Measurements from ENCODE around the gene ADAP1.
A peak's percentile ranks its signal among the peaks of the same experiment; 100 is the strongest.

The ADAP1 gene

DNA sequence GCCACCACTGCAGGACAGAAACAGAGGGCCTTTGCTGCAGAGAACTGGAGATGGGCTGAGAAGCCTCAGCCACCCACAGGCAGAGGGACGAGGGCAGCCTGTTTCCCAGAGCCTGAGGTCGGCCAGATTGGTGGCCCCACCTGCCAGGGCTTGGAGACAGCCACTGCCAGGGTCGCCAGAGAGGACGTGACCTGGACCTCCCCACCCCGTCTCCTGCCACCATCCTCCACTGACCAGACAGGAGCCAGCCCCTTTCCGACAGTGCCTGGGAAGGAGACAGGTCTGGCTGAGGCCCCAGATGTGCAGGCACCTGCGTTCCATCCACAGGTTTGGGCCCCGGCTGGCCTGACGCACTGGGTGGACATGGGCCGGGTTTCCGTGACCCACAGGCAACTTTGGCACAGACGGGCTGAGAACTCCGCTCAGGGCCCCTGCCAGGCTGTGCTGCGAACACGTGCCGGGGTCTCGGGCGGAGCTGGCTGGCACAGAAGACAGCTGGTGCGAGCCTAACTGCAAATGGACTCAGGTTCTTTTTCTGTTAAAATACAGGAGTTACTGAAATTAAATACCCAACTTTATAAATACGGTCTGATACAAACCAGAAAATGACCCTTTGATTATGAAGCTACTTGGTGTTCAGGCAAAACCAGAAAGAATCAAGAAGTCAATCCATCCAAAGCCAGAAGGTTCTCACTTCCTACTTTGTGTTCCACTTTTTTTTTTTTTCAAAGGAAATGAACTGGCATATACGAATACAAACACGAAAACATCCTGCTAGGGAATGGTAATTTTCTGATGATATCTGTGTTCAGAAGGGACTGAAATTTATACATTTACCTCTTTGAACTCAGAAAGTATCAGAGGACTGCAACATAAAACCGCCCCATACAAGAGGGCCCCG, 14.0 kb upstream of the ADAP1 start:
- no peak overlapping the region for H3K27ac ChIP-seq
- TF ChIP-seq, protein P1, sequence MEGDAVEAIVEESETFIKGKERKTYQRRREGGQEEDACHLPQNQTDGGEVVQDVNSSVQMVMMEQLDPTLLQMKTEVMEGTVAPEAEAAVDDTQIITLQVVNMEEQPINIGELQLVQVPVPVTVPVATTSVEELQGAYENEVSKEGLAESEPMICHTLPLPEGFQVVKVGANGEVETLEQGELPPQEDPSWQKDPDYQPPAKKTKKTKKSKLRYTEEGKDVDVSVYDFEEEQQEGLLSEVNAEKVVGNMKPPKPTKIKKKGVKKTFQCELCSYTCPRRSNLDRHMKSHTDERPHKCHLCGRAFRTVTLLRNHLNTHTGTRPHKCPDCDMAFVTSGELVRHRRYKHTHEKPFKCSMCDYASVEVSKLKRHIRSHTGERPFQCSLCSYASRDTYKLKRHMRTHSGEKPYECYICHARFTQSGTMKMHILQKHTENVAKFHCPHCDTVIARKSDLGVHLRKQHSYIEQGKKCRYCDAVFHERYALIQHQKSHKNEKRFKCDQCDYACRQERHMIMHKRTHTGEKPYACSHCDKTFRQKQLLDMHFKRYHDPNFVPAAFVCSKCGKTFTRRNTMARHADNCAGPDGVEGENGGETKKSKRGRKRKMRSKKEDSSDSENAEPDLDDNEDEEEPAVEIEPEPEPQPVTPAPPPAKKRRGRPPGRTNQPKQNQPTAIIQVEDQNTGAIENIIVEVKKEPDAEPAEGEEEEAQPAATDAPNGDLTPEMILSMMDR (conservative IDR thresholded peaks at IDR 0.05): no peak

DNA sequence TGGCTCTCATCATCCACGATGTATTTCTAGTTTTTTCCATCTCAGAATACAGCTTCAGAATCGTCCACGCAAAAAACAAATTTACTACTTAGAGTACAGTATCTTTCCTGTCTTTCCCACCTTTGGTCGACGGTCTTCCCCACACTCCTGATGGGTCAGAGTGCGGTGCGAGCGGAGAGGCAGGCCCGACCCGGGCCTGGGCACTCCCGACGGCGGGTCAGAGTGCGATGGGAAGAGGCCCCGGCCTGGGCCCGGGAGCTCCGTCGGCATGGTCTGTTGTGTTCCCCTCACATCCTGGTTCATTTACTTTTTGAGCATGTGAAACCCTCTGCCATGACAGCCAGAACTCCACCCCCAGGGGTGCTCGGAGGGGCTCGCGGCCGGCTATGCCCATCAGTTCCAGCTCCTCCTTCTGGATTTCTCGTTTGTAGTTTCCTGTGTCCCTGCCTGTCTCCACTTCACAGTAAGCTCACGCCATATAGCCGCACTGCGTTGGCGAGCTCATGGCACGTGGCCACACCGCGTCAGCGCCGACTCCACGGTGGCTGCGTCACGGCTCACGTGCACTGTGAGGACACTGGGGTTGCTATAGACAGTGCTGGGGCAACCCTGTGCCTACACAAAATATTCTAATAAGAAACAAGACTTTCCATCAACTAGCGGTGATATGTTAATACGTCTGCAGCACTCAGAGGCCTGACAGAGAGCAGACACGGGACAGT, 13.0 kb upstream of the ADAP1 start:
- TF ChIP-seq, protein P1 (conservative IDR thresholded peaks at IDR 0.05): no peak
- H3K27ac ChIP-seq: no peak overlapping the region

DNA sequence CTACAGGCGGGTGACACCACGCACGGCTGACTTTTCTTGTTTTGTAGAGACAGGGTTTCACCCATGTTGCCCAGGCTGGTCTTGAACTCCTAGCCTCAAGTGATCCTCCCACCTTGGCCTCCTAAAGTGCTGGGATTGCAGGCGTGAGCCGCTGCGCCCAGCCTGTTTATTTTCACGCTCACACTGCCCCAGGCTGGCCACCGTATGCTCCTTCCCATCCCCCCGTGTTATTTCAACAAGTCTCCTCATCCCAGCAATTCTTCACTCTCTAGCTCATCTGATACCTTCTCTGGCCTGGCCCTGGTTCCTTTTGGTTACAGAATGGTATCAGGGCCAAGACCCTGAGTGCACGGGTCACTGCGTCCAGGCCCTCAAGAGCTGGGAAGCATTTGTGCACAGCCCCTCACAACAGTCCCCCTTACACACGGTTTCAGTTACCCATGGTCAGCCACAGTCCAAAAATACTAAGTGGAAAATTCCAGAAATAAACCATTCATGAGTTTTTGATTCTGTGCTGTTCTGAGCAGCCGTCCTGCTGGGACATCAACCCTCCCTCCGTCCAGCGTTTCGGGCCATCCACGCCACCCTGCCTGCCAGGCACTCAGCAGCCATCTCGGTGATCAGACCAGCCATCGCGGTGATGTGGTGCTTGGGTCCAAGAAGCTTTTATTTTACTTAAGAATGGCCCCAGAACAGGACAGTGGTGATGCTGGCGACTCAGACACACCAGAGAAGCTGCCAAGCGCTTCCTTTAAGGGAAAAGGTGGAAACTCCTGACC, 12.0 kb upstream of the ADAP1 start:
- TF ChIP-seq, protein P1 (conservative IDR thresholded peaks at IDR 0.05): no peak
- no peak overlapping the region for H3K27ac ChIP-seq

DNA sequence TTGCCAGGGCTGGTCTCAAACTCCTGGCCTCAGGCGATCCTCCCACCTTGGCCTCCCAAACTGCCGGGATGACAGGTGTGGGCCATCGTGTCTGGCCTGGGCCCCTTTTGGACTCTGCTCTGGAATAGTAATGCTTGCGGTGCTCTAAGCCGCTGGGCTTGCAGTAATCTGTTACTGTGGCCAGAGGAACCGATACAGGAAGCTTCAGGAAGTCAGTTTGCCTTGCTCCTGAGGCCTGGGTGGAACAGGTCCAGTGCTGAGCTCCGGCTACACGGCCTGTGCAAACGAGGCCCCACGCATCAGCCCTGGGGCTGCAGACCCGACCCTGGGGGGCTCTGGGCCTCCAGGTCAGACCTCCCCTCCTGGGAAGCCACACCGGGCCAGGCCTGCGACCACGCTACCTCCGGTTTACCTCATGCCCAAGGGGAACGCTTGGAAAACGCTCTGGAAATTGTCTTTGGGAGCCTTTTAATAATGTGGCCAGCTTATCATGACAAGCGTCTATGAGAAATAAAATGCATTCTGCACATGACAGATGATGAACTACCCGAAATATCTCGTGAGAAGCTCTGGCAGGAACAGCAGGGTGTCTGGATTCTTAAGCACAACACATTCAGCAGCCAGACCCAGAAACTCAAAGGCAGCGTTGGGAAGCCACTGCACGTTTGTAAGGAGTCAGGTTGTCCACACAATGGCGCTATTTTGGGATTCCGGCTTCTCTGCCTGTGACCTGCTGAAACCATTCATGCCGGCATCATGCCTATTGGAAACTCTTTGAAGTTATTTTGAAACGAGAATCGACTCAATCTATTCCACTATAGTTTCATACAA, 10.1 kb upstream of the ADAP1 start:
- no peak overlapping the region for H3K27ac ChIP-seq
- TF ChIP-seq, protein P1 (conservative IDR thresholded peaks at IDR 0.05): 0 out of 2 replicates have a peak, but pooled peaks have one; percentile 10

DNA sequence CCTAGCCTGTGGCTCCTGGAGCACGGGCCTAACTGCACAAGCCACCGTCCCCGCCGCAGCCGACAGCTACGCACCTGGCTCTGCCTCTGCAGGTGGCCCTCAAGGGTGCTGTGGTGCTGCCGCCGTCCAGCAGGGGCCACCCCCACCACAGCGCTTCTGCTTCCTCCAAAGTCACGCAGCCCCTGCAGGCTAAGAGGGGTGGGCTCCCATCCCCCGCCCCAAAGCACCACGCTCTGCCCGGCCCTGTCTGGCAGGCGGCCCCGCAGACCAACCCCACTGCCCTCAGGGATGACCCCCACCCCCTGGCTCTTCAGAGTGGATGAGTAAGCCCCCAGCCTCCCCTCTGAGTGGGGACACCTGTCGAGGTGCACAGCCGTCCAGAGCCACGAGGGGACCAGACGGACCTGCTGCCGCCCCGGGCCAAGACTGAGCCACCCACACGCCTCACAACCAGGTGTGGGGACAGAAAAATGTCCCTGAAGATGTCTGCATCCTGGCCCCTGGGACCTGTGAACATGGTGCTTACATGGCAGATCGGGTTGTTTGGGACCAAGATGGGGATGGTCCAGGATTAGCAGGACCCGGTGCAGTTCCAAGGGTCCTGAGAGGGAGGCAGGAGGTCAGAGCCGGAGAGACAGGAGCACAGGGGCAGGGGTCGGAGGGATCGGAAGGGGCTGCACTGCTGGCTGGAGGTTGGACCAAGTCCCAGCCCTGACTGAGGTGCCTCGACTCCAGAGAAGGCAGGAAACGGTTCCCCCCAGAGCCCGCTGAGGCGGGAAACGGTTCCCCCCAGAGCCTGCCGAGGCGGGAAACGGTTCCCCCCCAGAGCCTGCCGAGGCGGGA, 9.0 kb upstream of the ADAP1 start:
- H3K27ac ChIP-seq: no peak overlapping the region
- TF ChIP-seq, protein P1 (conservative IDR thresholded peaks at IDR 0.05): no peak

DNA sequence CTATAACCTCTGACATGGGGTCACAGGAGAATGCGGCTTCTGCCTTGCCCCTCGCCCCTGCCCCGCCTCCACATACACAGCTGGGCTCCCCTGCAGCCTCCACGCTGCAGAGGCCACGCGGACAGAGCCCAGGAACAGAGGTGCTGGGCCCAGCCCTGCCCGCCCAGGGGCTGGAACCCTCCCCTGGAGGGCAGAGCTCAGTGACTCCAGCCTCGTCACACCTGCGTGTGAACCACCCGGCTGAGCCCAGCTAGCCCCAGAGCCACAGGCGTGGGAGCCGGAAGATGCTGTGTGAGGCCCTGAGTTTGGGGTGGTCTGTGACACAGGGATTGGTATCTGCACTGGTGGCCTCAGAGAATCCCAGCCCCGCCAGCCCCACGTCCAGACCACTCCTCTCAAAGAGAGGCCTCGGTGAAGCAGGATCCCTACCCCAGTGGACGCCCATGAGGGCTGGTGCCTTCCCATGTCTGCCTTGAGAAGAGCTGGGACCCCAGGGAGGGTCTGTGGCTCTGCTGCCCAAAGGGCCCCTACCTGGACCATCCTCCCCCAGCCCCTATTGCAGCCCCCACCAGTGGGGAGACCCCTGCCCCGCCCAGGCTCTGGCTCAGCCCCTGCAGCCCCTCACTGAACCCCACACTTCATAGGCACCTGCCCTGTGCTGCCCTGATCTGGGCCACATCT, 8.1 kb upstream of the ADAP1 start:
- H3K27ac ChIP-seq: no peak overlapping the region
- TF ChIP-seq, protein P1 (conservative IDR thresholded peaks at IDR 0.05): no peak

All from VCaP (cell line).